Mucosa of rectum (tissue), 2 donors: ENCODE data around the gene IFNL2.

Experiments
- H3K27ac ChIP-seq, 2 donors: one replicate each; pipeline ENCODE4 v1.7.0; 2013; ENCODE audit warnings: inconsistent platforms in 2 of 2, low read depth in 2 of 2, low read length in 2 of 2
- H3K27me3 ChIP-seq, 2 donors: one replicate each; pipeline ENCODE4 v1.7.0; 2013; ENCODE audit warnings: low read length in 2 of 2; ENCODE audit not compliant: control insufficient read depth in 2 of 2, insufficient read depth in 2 of 2
- H3K36me3 ChIP-seq, 2 donors: one replicate each; pipeline ENCODE4 v1.7.0; 2013; ENCODE audit warnings: low read length in 2 of 2; ENCODE audit not compliant: control insufficient read depth in 2 of 2, insufficient read depth in 2 of 2
- H3K4me1 ChIP-seq, 2 donors: one replicate each; pipeline ENCODE4 v1.7.0; 2013; ENCODE audit warnings: low read length in 2 of 2, mild to moderate bottlenecking in 1 of 2; ENCODE audit not compliant: control insufficient read depth in 2 of 2, insufficient read depth in 2 of 2
- H3K4me3 ChIP-seq, 2 donors: one replicate each; pipeline ENCODE4 v1.7.0; 2013; ENCODE audit warnings: low read length in 2 of 2
- H3K9ac ChIP-seq, 2 donors: one replicate each; pipeline ENCODE4 v1.7.0; 2013; ENCODE audit warnings: low read length in 2 of 2, low read depth in 1 of 2, mild to moderate bottlenecking in 1 of 2
- H3K9me3 ChIP-seq, 2 donors: one replicate each; pipeline ENCODE4 v1.7.0; 2013; ENCODE audit warnings: low read length in 2 of 2; ENCODE audit not compliant: control insufficient read depth in 2 of 2
- donor health status: healthy.
- donor health status: Normal muscosa, but diverticular disease.

IFNL2 gene

GRCh38 chr19:39296055-39296645, 28.0 kb downstream of the IFNL2 start, which contains the start of gene IFNL1:
Gene IFNL1, plus strand, starts transcription at chr19:39296407. Its CDS starts 15 bp downstream, at chr19:39296422.
- H3K4me1 ChIP-seq: no peaks in the 10 kb centered on the region
- no peak within 1 kb of the TSS for H3K4me3 ChIP-seq
- H3K36me3 ChIP-seq: no peaks in the 10 kb centered on the region
- H3K9ac ChIP-seq: no peak within 1 kb of the TSS
- H3K27ac ChIP-seq: no peak within 1 kb of the TSS
- no peaks in the 10 kb centered on the region for H3K9me3 ChIP-seq
- H3K27me3 ChIP-seq: peaks cover 0 to 2% of the 10 kb centered on the region in 2 donors

DNA sequence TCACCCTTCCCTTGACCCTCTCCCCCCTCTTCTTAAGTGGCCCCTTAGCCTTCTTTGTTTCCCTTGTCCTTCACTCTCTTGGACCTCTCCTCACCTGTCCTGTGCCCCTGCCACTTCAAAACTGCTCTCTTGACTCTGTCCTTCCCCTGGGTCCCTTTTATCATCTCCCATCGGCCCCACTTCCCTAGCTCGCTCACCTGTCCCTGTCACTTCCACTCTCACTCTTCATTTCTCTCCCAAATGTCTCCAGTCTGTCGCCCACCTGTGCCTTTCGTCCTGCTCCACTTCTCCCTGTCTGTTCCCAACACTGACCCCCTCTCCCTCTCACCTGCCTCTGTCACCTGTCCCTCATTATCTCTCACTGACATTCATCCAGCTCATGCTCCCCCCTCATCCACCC, 28.7 kb downstream of the IFNL2 start:
- Histone ChIP-seq H3K4me3 (no peak overlapping the region), H3K4me1 (no peaks in the 10 kb centered on the region), H3K9ac (no peak overlapping the region), H3K27ac (no peak overlapping the region), H3K36me3 (no peaks in the 10 kb centered on the region), H3K27me3 (peaks cover 0 to 2% of the 10 kb centered on the region in 2 donors), H3K9me3 (no peaks in the 10 kb centered on the region)

- no peaks in the 10 kb centered on the region for H3K9me3 ChIP-seq
- peaks cover 0 to 2% of the 10 kb centered on the region in 2 donors for H3K27me3 ChIP-seq
- no peak overlapping the region for H3K4me3 ChIP-seq
- H3K27ac ChIP-seq: no peak overlapping the region
- no peaks in the 10 kb centered on the region for H3K36me3 ChIP-seq
- no peaks in the 10 kb centered on the region for H3K4me1 ChIP-seq
- no peak overlapping the region for H3K9ac ChIP-seq
Observed at GRCh38 chr19:39297931-39298634, 29.9 kb downstream of the IFNL2 start.

- H3K27me3 ChIP-seq: no peaks in the 10 kb centered on the region
- no peaks in the 10 kb centered on the region for H3K4me1 ChIP-seq
- H3K27ac ChIP-seq: no peak overlapping the region
- H3K36me3 ChIP-seq: no peaks in the 10 kb centered on the region
- H3K9me3 ChIP-seq: no peaks in the 10 kb centered on the region
- no peak overlapping the region for H3K9ac ChIP-seq
- no peak overlapping the region for H3K4me3 ChIP-seq
Observed at GRCh38 chr19:39299404-39299803, 31.2 kb downstream of the IFNL2 start.

DNA sequence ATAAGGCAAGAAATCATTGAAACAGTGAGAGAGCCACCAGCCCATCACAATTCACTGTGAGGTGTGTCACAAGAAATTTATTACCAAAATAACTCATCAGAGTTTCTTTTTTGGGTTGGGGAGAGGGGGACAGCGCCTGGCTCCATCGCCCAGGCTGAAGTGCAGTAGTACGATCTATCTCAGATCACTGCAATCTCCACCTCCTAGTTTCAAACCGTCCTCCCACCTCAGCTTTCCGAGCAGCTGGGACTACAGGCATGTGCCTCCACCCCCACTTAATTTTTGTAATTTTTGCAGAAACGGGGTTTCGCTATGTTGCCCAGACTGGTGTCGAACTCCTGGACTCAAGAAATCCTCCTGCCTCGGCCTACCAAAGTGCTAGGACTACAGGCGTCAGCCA, 31.6 kb downstream of the IFNL2 start:
- H3K4me1 ChIP-seq: no peaks in the 10 kb centered on the region
- H3K27me3 ChIP-seq: no peaks in the 10 kb centered on the region

DNA sequence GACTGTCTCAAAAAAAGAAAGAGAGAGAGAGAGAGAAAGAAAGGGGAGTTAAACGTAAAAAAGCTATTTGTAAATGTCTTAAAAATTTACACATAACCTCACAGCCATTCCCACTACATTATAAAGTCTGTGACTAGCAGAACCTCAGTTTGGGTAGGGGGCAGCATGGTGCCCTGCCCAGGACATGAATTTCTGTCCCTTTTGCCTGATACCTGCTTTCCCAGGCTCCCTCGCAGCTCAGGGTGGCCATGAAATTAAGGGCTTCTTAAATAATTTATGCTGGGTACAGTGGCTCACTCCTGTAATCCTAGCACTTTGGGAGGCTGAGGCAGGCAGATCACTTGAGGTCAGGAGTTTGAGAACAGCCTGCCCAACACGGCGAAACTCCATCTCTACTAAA, 32.8 kb downstream of the IFNL2 start:
- Histone ChIP-seq H3K4me3 (no peak overlapping the region), H3K36me3 (no peaks in the 10 kb centered on the region), H3K9ac (no peak overlapping the region), H3K4me1 (no peaks in the 10 kb centered on the region), H3K27me3 (peaks cover 0 to 2% of the 10 kb centered on the region in 2 donors), H3K27ac (no peak overlapping the region), H3K9me3 (no peaks in the 10 kb centered on the region)

More for the DNA sequence above, 31.6 kb downstream of the IFNL2 start:
- no peak overlapping the region for H3K9ac ChIP-seq
- no peak overlapping the region for H3K27ac ChIP-seq
- no peak overlapping the region for H3K4me3 ChIP-seq
- H3K9me3 ChIP-seq: no peaks in the 10 kb centered on the region
- H3K36me3 ChIP-seq: no peaks in the 10 kb centered on the region

DNA sequence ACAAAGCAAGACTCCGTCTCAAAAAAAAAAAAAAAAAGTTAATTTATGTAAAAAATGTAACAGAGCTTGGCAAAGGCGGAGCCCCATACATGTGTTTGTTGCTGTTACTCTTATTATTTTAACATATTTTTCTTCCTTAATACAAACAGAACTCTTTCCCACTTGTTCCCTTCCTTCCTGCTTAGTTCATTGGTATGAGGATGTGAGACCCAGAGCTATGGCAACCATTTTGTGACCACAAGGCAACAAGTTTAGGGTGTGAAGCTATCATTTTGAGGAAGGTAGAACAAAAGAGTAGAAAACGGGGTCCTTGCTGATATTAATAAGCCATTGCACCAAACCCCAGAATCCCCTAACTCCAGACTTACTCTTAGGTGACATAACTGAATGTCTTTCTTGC, 33.4 kb downstream of the IFNL2 start:
- no peak overlapping the region for H3K9ac ChIP-seq
- no peaks in the 10 kb centered on the region for H3K9me3 ChIP-seq
- H3K4me3 ChIP-seq: no peak overlapping the region
- no peak overlapping the region for H3K27ac ChIP-seq
- H3K36me3 ChIP-seq: no peaks in the 10 kb centered on the region
- peaks cover 0 to 3% of the 10 kb centered on the region in 2 donors for H3K27me3 ChIP-seq
- no peaks in the 10 kb centered on the region for H3K4me1 ChIP-seq

- Histone ChIP-seq H3K27ac (no peak overlapping the region), H3K36me3 (no peaks in the 10 kb centered on the region), H3K4me3 (no peak overlapping the region), H3K4me1 (peaks cover 0 to 2% of the 10 kb centered on the region in 2 donors), H3K9me3 (no peaks in the 10 kb centered on the region), H3K27me3 (peaks cover 5 to 11% of the 10 kb centered on the region in 2 donors), H3K9ac (no peak overlapping the region)
Observed at GRCh38 chr19:39303373-39304184, 35.4 kb downstream of the IFNL2 start.

DNA sequence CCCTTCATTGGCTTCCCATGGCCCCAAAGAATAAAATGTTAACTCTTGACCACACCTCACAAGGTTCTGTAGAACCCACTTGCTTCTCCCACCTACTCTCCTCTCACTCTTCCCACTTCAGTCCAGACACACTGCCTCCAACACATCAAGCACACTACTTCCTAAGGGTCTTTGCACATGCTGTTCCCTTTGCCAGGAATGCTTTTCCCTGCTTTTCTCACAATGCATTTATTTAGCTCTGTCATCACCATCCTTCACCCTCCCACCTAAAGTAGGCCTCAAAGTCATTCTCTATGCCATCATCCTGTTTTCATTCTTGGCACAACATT, 36.0 kb downstream of the IFNL2 start:
- H3K36me3 ChIP-seq: no peaks in the 10 kb centered on the region
- no peak overlapping the region for H3K4me3 ChIP-seq
- peaks cover 0 to 2% of the 10 kb centered on the region in 2 donors for H3K4me1 ChIP-seq
- no peaks in the 10 kb centered on the region for H3K9me3 ChIP-seq
- H3K27ac ChIP-seq: no peak overlapping the region
- H3K27me3 ChIP-seq: peaks cover 5 to 11% of the 10 kb centered on the region in 2 donors
- H3K9ac ChIP-seq: no peak overlapping the region
